ENCODE measurements around the gene PRKAA2.
A peak's percentile ranks its signal among the peaks of the same experiment; 100 is the strongest.

The PRKAA2 gene

GRCh38 chr1:56654126-56654923 is 9.2 kb downstream of the PRKAA2 start:
- no peak for DNase-seq (ENCODE audit: low spot score)

DNA sequence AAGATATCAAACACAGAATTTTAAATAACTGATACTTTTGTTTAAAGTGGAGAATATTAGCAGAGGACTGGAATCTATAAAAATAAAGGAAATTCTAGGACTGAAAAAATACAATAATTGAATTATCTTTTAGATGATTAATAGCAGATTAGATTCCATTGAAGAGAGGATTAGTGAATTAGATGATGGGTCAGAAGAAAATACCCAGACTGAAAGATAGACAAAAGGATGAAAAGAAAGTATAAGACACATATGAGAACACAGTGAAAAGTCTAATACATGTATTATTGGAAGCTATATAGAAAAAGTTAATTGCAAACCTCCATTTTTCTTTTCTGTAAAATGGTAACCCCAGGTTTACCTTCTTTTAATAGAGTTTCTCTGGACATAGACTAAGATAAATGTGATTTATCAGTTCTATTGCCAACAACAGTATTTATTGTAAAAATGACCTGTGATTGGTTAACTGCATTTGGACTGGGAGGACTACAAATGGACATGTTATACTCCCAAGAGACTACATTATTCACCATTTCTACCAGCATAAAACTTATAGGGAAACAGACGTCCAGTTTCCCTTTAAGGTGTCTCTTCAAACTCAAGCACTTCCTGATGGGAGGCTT is 11.0 kb downstream of the PRKAA2 start:
- no peak for DNase-seq (ENCODE audit: low spot score)

- DNase-seq (ENCODE audit: low spot score) = no peak
Measured at GRCh38 chr1:56658254-56658653, 13.1 kb downstream of the PRKAA2 start.

DNA sequence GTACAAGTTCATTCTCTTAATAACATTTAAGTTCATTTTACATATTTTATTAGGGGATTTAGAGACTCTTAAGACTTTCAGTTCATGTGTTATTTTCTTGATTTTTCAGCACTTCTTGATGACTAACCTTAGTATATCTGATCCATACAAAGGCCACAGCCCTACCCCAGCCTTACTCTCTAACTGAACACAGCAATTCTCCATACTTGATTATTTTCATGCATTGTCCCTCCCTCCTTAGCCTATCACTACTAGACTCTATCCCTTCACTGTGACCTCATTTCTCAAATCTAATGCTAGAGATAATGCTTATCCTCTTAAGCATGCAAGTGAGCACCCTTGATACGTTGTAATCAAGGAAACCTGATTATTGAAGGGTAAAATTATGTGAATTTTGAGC is 15.2 kb downstream of the PRKAA2 start:
- no peak for DNase-seq (ENCODE audit: low spot score)

- DNase-seq (ENCODE audit: low spot score) = no peak
Measured at GRCh38 chr1:56663846-56664245, 18.7 kb downstream of the PRKAA2 start.

DNA sequence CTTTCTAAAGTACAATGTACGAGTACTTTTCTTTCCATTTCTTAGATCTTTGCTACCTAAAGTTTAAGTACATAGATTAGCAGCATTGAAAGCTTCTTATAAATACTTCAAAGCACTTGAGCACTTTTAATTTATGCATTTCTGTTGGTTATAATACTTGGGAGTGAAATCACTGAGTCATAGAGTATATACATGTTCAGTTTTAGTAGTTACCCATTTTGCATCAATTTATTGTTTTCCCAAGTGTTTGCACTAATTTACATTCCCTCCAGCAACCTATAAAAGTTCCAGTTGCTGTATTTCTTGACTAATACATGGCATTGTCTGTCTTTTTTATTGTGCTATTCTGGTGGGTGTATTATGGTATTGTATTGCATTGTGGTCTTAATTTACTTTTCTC is 20.3 kb downstream of the PRKAA2 start:
- no peak for DNase-seq (ENCODE audit: low spot score)

GRCh38 chr1:56666112-56666608 is 21.0 kb downstream of the PRKAA2 start:
- no peak for DNase-seq (ENCODE audit: low spot score)

DNA sequence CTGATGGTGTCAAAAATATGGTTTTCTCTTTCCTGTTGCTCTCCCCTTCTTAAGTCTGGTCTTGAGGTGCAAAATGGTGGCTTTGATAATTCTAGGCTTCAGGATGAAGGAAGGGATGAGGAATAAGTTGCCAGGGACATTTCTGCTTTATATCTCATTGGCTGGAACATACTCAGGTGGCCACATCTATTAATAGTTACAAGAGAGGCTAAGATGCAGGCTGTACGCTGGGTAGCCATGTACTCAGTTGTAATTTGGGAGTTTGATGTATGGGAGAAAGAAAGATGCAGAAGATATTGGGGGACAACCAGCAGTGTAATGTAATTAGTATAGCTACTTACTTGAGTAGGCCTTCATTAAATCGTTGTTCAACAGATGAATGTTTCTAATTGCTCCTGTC is 25.2 kb downstream of the PRKAA2 start:
- DNase-seq (ENCODE audit: low spot score) = no peak

- DNase-seq (ENCODE audit: low spot score) = no peak
Measured at GRCh38 chr1:56671085-56671484, 26.0 kb downstream of the PRKAA2 start.

DNA sequence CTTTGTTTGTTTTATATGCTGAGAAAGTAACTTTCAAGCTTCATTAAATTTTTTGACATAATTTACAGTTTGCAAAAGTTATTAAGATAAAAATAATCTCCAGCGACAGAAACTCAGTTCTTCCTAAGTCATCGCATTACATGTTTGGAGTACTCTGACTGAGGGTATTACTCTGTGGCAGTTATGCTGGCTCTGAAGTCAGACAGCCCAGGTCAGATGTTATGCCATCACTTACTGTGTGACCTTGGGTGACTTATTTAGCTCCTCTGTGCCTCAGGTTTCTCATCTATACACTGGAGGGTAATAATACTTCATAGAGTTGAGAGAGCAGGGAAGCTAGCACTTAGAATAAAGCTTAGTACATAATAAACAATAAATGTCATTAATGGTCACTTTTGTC is 26.4 kb downstream of the PRKAA2 start:
- no peak for DNase-seq (ENCODE audit: low spot score)

- no peak for DNase-seq (ENCODE audit: low spot score)
Measured at GRCh38 chr1:56672579-56672978, 27.5 kb downstream of the PRKAA2 start.

- no peak for DNase-seq (ENCODE audit: low spot score)
Measured at GRCh38 chr1:56675763-56676162, 30.6 kb downstream of the PRKAA2 start.

DNA sequence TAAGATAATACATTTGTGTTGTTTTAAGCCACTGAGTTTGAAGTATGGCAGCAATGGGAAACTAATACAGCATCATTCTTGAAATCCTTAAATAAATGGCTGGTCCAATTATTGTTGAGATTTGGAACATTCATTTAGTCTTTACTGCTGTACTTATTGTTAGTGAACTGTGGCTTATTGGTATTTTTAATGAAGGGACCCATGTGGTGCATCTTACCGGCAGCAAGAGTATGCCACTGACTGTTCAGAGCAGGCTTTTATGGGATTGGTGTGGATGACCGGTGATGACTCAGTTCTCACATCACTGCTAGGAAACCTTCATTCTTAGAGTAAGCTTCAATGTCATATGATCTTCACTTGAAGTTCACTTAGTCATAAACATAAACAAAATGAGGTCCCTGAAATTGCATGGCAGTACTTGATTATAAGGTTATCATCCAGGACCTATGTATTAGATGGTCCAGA is 31.5 kb downstream of the PRKAA2 start:
- DNase-seq (ENCODE audit: low spot score) = no peak

- no peak for DNase-seq (ENCODE audit: low spot score)
Measured at GRCh38 chr1:56683569-56683968, 38.5 kb downstream of the PRKAA2 start.

- no peak for DNase-seq (ENCODE audit: low spot score)
Measured at GRCh38 chr1:56686169-56686568, 41.1 kb downstream of the PRKAA2 start.

- DNase-seq (ENCODE audit: low spot score) = peak; percentile 50
Measured at GRCh38 chr1:56688522-56689026, 43.5 kb downstream of the PRKAA2 start.

DNA sequence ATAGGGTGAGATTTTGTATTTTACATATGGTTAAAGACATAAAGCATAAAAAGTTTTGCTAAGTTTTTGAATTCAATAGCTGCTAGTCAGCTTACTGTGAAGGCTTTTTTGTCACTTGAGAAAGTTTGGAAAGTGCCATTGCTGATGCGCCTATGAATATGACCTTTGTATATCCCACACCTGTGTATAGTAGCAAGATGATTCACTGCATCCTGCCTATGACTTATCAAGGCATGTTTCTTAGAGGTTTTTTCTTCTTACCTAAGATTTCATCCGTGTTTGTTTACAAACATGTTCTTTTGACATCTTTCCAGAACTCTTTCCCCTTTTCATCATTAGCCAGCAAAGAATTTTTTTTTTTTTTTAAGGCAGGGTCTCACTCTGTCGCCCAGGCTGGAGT is 51.5 kb downstream of the PRKAA2 start:
- DNase-seq (ENCODE audit: low spot score) = no peak

- no peak for DNase-seq (ENCODE audit: low spot score)
Measured at GRCh38 chr1:56703747-56704146, 58.6 kb downstream of the PRKAA2 start.

- DNase-seq (ENCODE audit: low spot score) = no peak
Measured at GRCh38 chr1:56707379-56707778, 62.3 kb downstream of the PRKAA2 start.

DNA sequence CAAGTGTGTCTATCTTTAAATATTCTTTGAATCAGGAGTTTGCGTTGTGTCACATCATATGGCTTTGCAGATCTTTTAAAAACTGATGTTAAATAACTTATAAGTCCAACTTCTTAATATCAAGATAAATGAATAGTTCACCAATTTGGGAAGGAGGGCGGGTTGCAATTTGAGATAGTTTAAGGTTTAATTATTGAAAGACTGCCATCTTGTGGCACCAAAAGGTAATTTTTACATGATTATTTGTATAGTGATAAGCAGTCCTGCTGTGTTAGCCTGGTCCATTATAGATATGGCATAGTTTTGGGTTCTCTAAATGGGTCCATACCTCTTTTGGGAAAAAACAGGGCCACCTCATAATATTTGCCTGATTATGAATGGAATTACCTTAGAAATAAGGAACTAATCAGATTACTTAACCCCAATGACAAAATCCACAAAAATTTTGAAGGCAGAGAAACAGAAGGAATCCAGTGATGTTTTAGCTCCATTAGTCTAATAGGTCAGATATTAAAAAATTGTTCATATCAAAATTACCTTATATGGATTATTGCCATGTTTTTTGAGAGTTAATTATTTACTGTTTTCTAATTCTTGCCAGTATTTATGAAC is 64.3 kb downstream of the PRKAA2 start:
- peak; percentile 43 for DNase-seq (ENCODE audit: low spot score)

DNA sequence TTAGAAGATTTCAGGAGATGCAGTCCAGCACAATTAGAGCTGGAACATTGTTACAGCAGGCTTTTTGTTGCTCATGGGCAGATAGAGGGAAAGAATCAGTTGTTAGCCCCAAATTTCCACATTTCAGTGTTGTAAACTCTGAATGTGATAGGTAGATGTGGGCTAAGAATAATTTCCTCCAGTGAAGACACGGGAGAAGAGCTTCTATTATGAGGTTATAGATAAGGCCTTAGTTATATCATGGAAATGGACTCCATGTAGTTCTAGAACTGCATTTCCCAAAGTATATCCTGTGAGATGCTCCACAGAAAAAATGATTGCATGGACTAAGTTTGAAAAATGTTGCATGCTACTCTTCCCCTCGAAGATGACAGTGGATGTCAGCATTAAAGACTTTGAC is 64.9 kb downstream of the PRKAA2 start:
- no peak for DNase-seq (ENCODE audit: low spot score)

GRCh38 chr1:56710646-56711045 is 65.5 kb downstream of the PRKAA2 start:
- no peak for DNase-seq (ENCODE audit: low spot score)

DNA sequence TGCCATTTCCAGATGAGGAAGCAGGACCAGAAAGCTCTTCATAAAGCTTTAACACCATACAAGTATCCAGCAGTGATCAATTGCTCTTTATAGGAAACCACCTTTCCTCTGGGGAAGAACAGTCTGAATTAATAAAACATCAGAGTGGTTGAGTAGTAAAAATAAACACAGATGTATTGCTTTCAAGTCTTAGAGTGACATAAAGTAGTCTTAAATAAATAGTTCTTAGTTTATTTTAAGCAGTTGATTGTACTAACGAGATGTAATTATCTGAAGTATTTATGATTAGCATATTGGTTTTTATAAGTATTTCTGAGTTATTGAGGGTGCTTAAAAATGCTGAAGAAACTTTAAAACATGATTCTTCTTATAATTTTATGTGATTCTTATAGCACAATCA is 67.0 kb downstream of the PRKAA2 start:
- no peak for DNase-seq (ENCODE audit: low spot score)
